Transverse colon (tissue), 4 donors: ENCODE data around the gene TGFBR3L. TPM values are rescaled to one million over a fixed set of nuclear protein-coding genes. Genes with fewer than 3 reads are reported as not detected.
A peak's percentile ranks its signal among the peaks of the same experiment; 100 is the strongest.

Experiments
- DNase-seq: peaks from one replicate; pipeline ENCODE4 v3.0.0-alpha.2; 2019
- H3K27ac ChIP-seq, 4 donors: fragments of 200-600 bp; sonication (generic); 2 replicates each; pipeline ENCODE4 v1.5.1; 2016 to 2018; ENCODE audit warnings: inconsistent platforms in 4 of 4
- H3K27me3 ChIP-seq: fragments of 200-600 bp; sonication (generic); 2 replicates; pipeline ENCODE4 v1.5.1; 2017; ENCODE audit warnings: inconsistent platforms
- H3K36me3 ChIP-seq, 4 donors: fragments of 200-600 bp; sonication (generic); 2 replicates each; pipeline ENCODE4 v1.5.1; 2017 to 2019; ENCODE audit warnings: inconsistent platforms in 4 of 4
- H3K4me1 ChIP-seq, 4 donors: fragments of 200-600 bp; sonication (generic); 2 replicates each; pipeline ENCODE4 v1.5.1; 2017 to 2020; ENCODE audit warnings: inconsistent platforms in 4 of 4
- H3K4me3 ChIP-seq, 4 donors: fragments of 200-600 bp; sonication (generic); 1 replicate in 1 of 4; 2 replicates in 3 of 4; pipeline versions ENCODE4 v1.5.1 to v1.6.1; 2017 to 2019; ENCODE audit warnings: inconsistent platforms in 4 of 4
- H3K9me3 ChIP-seq, 2 donors: fragments of 200-600 bp; sonication (generic); 2 replicates each; pipeline ENCODE4 v1.5.1; 2017 to 2019; ENCODE audit warnings: inconsistent platforms in 2 of 2
- EP300 ChIP-seq: sonication (generic); formaldehyde crosslinking; IDR thresholded peaks from one replicate; pipeline ENCODE4 v1.6.1; 2017; ENCODE audit warnings: antibody characterized with exemption, low read depth
- POLR2A ChIP-seq: fragments of 450-650 bp; IDR thresholded peaks from one replicate; pipeline ENCODE4 v1.6.1; 2016; ENCODE audit warnings: antibody characterized with exemption, mild to moderate bottlenecking, moderate library complexity
- POLR2AphosphoS5 ChIP-seq, 3 donors: sonication (generic); formaldehyde crosslinking; IDR thresholded peaks; one replicate each; pipeline ENCODE4 v1.6.1; 2016; ENCODE audit warnings: antibody characterized with exemption in 3 of 3
- WGBS, 2 donors: methylation state at CpG; one replicate each; pipeline ENCODE4 v1.1.5; 2018; ENCODE audit warnings: low coverage in 1 of 2; 5-methylcytosine and 5-hydroxymethylcytosine counted together
- in situ Hi-C, 4 donors: fragments of 200-750 bp; cut with MboI; loops; one replicate each; pipeline versions ENCODE4 v1.15.0 to v1.15.1; 2017; ENCODE audit warnings: low sequenced_read_pairs in 3 of 4, low pct_ligation_motif_present in 1 of 4, low pct_unique_long_range_greater_than_20kb in 1 of 4
- intact Hi-C: fragments of 100-400 bp; cut with DNase I; formaldehyde crosslinking; loops from one replicate; pipeline ENCODE4 v1.15.1; 2023; ENCODE audit warnings: low total_unique reads
- total RNA-seq, 4 donors: library from RNA; depleted of rRNA; stranded (reverse); fragments of >200 nt; gene quantifications; one replicate each; pipeline ENCODE4 v1.1.0, GENCODE V29; 2016
- TF ChIP-seq, protein P1 (sequence below), 5 experiments: fragments of 200-600 bp in 3 of 5; fragments of 450-650 bp in 2 of 5; sonication (generic) in 3 of 5; IDR thresholded peaks; 1 replicate in 2 of 5; 2 replicates in 3 of 5; pipeline ENCODE4 v1.5.1; 2016 to 2017; ENCODE audit warnings: antibody characterized with exemption in 5 of 5, inconsistent platforms in 3 of 5, mild to moderate bottlenecking in 2 of 5, moderate library complexity in 1 of 5

The TGFBR3L gene
- total RNA-seq, 4 donors from 2014 or later = 1.4 TPM; not detected in 3

DNA sequence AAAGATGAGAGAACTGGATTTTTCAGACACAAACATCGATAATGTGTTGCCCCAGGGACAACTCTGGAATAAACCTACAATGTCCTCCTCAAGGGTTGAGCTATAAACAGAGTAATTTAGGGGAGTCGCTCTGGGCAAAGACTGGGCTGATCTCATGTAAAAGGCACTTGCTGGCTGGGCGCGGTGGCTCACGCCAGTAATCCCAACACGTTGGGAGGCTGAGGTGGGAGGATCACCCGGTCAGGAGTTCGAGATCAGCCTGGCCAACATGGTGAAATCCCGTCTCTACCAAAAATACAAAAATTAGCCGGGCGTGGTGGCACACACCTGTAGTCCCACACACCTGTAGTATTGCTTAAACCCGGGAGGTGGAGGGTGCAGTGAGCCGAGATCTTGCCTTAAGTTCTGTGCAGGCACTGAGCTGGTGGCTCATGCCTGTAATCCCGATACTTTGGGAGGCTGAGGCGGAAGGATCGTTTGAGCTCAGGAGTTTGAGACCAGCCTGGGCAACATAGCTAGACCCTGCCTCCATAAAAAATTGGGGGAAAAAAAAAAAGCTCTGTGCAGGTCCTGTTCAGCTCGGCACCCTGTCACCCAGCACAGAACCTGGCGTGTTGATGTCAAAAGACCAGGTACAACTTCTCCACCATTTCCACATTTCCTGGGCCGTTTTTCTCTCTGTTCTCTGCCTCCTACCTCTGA, 27.4 kb downstream of the TGFBR3L start:
- intact Hi-C loops (no loop called here), in situ Hi-C loops (loop anchor here in 2 of 4 donors (10.0 kb wide), 1 partner anchor 313 kb away; no protein-coding TSS in a partner anchor)
- Histone ChIP-seq H3K4me1 (peaks cover 5 to 26% (median 12%) of the 10 kb centered on the region in 4 donors), H3K4me3 (peak overlapping the region in 1 of 4 donors; percentile 85), H3K27ac (peak overlapping the region in 1 of 4 donors; percentile 97), H3K9me3 (no peaks in the 10 kb centered on the region), H3K36me3 (peaks cover 0 to 24% (median 11%) of the 10 kb centered on the region in 4 donors), H3K27me3 (no peaks in the 10 kb centered on the region)
- DNase-seq = no peak
- WGBS, 2 donors = 77 to 87% methylated on average over 8 to 19 of the region's 19 CpGs
- TF ChIP-seq, protein P1, sequence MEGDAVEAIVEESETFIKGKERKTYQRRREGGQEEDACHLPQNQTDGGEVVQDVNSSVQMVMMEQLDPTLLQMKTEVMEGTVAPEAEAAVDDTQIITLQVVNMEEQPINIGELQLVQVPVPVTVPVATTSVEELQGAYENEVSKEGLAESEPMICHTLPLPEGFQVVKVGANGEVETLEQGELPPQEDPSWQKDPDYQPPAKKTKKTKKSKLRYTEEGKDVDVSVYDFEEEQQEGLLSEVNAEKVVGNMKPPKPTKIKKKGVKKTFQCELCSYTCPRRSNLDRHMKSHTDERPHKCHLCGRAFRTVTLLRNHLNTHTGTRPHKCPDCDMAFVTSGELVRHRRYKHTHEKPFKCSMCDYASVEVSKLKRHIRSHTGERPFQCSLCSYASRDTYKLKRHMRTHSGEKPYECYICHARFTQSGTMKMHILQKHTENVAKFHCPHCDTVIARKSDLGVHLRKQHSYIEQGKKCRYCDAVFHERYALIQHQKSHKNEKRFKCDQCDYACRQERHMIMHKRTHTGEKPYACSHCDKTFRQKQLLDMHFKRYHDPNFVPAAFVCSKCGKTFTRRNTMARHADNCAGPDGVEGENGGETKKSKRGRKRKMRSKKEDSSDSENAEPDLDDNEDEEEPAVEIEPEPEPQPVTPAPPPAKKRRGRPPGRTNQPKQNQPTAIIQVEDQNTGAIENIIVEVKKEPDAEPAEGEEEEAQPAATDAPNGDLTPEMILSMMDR (IDR thresholded peaks at IDR 0.05) = no peak
- no peak for TF ChIP-seq POLR2A

DNA sequence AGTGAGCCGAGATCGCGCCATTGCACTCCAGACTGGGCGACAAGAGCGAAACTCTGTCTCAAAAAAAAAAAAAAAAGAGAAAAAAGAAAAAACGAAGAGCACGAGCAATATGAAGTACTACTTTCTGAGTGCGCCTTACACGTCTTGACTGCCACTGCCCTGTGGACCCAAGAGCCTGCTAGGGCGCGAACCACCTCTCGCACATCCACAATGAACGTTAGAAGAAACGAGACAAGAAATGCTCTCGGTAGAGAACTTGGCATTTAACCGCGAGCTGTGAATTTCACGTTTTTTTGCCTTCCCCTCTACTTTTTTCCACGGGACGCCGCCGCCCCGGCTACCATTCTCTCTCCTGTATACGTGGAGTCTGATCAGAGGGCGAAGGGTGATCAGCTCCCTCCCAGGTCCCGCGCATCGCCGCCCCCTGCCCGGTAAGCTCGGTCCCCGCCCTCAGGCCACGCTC, 28.4 kb downstream of the TGFBR3L start:
- Histone ChIP-seq H3K4me3 (peak overlapping the region; percentile 68 to 93 (median 80)), H3K4me1 (peaks cover 5 to 26% (median 12%) of the 10 kb centered on the region in 4 donors), H3K9me3 (no peaks in the 10 kb centered on the region), H3K36me3 (peaks cover 0 to 14% (median 7%) of the 10 kb centered on the region in 4 donors), H3K27me3 (no peaks in the 10 kb centered on the region), H3K27ac (peak overlapping the region; percentile 90 to 98 (median 96))
- DNase-seq = no peak
- TF ChIP-seq, protein P1 (IDR thresholded peaks at IDR 0.05) = no peak
- TF ChIP-seq POLR2A (no peak), POLR2AphosphoS5 (IDR thresholded peaks at IDR 0.05) (no peak), EP300 (no peak)
- WGBS, 2 donors = 1 to 3% methylated on average over 23 to 33 of the region's 33 CpGs
- in situ Hi-C loops = loop anchor here in 2 of 4 donors (10.0 kb wide), 1 partner anchor 312 kb away; no protein-coding TSS in a partner anchor
- intact Hi-C loops = no loop called here

DNA sequence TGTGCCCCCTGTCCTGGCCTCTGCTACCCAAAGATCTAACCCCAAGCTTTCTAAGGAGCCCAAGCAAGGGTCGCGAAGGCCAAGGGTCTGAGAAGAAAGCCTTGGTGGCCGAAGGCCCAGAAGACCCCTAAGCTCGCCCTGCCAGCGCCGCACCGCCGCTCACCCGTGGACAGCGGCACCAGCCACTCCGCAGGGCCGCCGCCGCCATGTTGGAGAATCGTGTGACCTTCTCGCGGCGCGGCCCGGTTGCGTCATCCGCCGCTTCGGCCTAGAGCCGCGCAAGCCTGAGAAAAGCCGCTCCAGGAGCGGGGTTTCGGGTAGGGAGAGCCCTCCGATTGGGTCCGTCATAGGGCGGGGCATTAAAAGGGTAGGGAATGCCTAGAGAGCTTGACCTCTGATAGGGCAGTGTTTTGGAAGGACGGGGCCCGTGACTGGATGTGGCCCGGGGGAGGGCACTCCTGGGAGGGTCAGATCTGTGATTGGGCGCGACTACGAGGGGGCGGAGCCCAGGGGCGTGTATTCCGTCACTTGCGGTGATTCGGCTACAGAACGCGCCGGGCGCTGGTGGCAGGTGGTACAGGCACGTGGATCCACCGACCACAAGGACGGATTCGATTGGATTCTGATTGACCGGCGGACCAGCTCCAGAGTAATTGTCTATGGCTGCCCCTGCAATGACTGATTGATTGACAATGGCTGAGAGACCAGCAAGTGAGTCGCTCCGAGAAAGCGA, 29.0 kb downstream of the TGFBR3L start, which contains the start of gene TIMM44:
TSS of gene TIMM44 (minus strand) at position 223 of the 733 bp plus-strand sequence. CDS start at position 208, 15 bp downstream.
- H3K27me3 ChIP-seq = no peaks in the 10 kb centered on the region
- peak; percentile 99 for DNase-seq
- H3K4me1 ChIP-seq = peaks cover 5 to 26% (median 12%) of the 10 kb centered on the region in 4 donors
- TF ChIP-seq POLR2A (peak; percentile 86), EP300 (no peak), POLR2AphosphoS5 (IDR thresholded peaks at IDR 0.05) (peak; percentile 60 to 89 (median 88))
- peak within 1 kb of the TSS; percentile 90 to 98 (median 96) for H3K27ac ChIP-seq
- H3K4me3 ChIP-seq = peak within 1 kb of the TSS; percentile 68 to 93 (median 80)
- peaks cover 0 to 13% (median 6%) of the 10 kb centered on the region in 4 donors for H3K36me3 ChIP-seq
- H3K9me3 ChIP-seq = no peaks in the 10 kb centered on the region
- intact Hi-C loops = no loop called here
- in situ Hi-C loops = loop anchor here in 2 of 4 donors (10.0 kb wide), 1 partner anchor 311 kb away; no protein-coding TSS in a partner anchor
- 1% methylated on average over 52 of the region's 56 CpGs; no CpG with 5 or more reads in 1 of the 2 donors for WGBS, 2 donors

DNA sequence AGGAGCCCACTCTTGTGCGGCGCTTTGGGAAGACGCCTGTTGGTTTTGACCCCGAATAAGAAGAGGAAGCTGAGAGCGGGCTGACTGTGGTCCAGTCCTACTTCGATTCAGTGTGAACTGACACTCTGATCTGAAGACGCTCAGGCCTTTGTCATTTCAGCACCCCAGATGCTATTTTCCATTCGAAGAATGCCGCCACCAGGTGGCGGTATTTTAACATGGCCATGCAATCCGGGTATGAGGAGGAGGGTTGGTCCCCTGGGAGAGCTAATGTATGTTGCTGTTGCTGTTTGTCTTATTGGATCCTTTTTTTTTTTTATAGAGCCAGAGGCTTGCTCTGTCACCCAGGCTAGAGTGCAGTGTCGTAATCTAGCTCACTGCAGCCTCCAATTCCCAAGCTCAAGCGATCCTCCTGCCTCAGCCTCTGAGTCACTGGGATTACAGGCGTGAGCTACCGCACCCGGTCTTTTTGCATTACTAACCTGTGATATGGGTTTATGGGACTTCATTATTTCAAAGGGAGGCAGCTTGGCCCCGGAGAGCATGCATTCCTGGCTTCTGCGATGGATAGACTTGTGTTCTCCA, 29.6 kb downstream of the TGFBR3L start:
- Histone ChIP-seq H3K27me3 (no peaks in the 10 kb centered on the region), H3K36me3 (peaks cover 0 to 13% (median 6%) of the 10 kb centered on the region in 4 donors), H3K4me3 (peak overlapping the region; percentile 30 to 68 (median 51)), H3K9me3 (no peaks in the 10 kb centered on the region), H3K27ac (peak overlapping the region; percentile 85 to 98 (median 94)), H3K4me1 (peaks cover 5 to 26% (median 12%) of the 10 kb centered on the region in 4 donors)
- intact Hi-C loops = no loop called here
- peak; percentile 91 for DNase-seq
- WGBS, 2 donors = 28 to 66% methylated on average over 5 to 18 of the region's 18 CpGs
- TF ChIP-seq POLR2AphosphoS5 (IDR thresholded peaks at IDR 0.05) (no peak), POLR2A (no peak), EP300 (no peak)
- TF ChIP-seq, protein P1 (IDR thresholded peaks at IDR 0.05) = peak; percentile 89 to 98 (median 94)
- in situ Hi-C loops = loop anchor here in 2 of 4 donors (10.0 kb wide), 1 partner anchor 311 kb away; no protein-coding TSS in a partner anchor
